ENCODE measurements around the gene ARFGAP3.

The ARFGAP3 gene

GRCh38 chr22:42895087-42895486, 38.0 kb upstream of the ARFGAP3 start:
- peak; percentile 98 for FAIRE-seq
- DNase-seq (ENCODE audit: insufficient read length, low spot score) = peak; percentile 36
- no peak for TF ChIP-seq TAF1 (IDR thresholded peaks at IDR 0.05; ENCODE audit: low read depth, low read length)
- no peak for TF ChIP-seq POU2F2 (IDR thresholded peaks at IDR 0.05; ENCODE audit: low read depth, low read length)
- peak; percentile 80 for TF ChIP-seq SPI1 (IDR thresholded peaks at IDR 0.05; ENCODE audit: low read depth, low read length)

GRCh38 chr22:42893371-42894150, 36.5 kb upstream of the ARFGAP3 start:
- TF ChIP-seq POU2F2 (IDR thresholded peaks at IDR 0.05; ENCODE audit: low read depth, low read length) (no peak), POLR2A (IDR thresholded peaks at IDR 0.05; ENCODE audit: low read depth, low read length) (no peak), PAX5 (IDR thresholded peaks at IDR 0.05; ENCODE audit: insufficient read depth, low read length, severe bottlenecking) (no peak), TAF1 (IDR thresholded peaks at IDR 0.05; ENCODE audit: low read depth, low read length) (no peak), POLR2AphosphoS5 (IDR thresholded peaks at IDR 0.05; ENCODE audit: low read depth, low read length) (no peak), SPI1 (IDR thresholded peaks at IDR 0.05; ENCODE audit: low read depth, low read length) (no peak)
- DNase-seq (ENCODE audit: insufficient read length, low spot score) (no peak), FAIRE-seq (peak; percentile 61)

GRCh38 chr22:42892571-42893316, 35.7 kb upstream of the ARFGAP3 start:
- DNase-seq (ENCODE audit: insufficient read length, low spot score) = no peak
- FAIRE-seq = peak; percentile 70
- TF ChIP-seq POLR2A (IDR thresholded peaks at IDR 0.05; ENCODE audit: low read depth, low read length) (no peak), POLR2AphosphoS5 (IDR thresholded peaks at IDR 0.05; ENCODE audit: low read depth, low read length) (no peak), POU2F2 (IDR thresholded peaks at IDR 0.05; ENCODE audit: low read depth, low read length) (no peak), PAX5 (IDR thresholded peaks at IDR 0.05; ENCODE audit: insufficient read depth, low read length, severe bottlenecking) (no peak), TAF1 (IDR thresholded peaks at IDR 0.05; ENCODE audit: low read depth, low read length) (no peak), SPI1 (IDR thresholded peaks at IDR 0.05; ENCODE audit: low read depth, low read length) (no peak)

GRCh38 chr22:42892156-42892555, 35.1 kb upstream of the ARFGAP3 start:
- no peak for FAIRE-seq
- no peak for TF ChIP-seq POU2F2 (IDR thresholded peaks at IDR 0.05; ENCODE audit: low read depth, low read length)
- TF ChIP-seq POLR2A (IDR thresholded peaks at IDR 0.05; ENCODE audit: low read depth, low read length) = no peak
- no peak for TF ChIP-seq PAX5 (IDR thresholded peaks at IDR 0.05; ENCODE audit: insufficient read depth, low read length, severe bottlenecking)
- TF ChIP-seq SPI1 (IDR thresholded peaks at IDR 0.05; ENCODE audit: low read depth, low read length) = no peak
- no peak for TF ChIP-seq POLR2AphosphoS5 (IDR thresholded peaks at IDR 0.05; ENCODE audit: low read depth, low read length)
- no peak for TF ChIP-seq TAF1 (IDR thresholded peaks at IDR 0.05; ENCODE audit: low read depth, low read length)
- no peak for DNase-seq (ENCODE audit: insufficient read length, low spot score)

GRCh38 chr22:42891696-42892095, 34.6 kb upstream of the ARFGAP3 start:
- DNase-seq (ENCODE audit: insufficient read length, low spot score) (no peak), FAIRE-seq (no peak)
- TF ChIP-seq PAX5 (IDR thresholded peaks at IDR 0.05; ENCODE audit: insufficient read depth, low read length, severe bottlenecking) = no peak

- FAIRE-seq (peak; percentile 80), DNase-seq (ENCODE audit: insufficient read length, low spot score) (no peak)
- TF ChIP-seq POLR2AphosphoS5 (IDR thresholded peaks at IDR 0.05; ENCODE audit: low read depth, low read length) (no peak), PAX5 (IDR thresholded peaks at IDR 0.05; ENCODE audit: insufficient read depth, low read length, severe bottlenecking) (no peak), POU2F2 (IDR thresholded peaks at IDR 0.05; ENCODE audit: low read depth, low read length) (no peak), POLR2A (IDR thresholded peaks at IDR 0.05; ENCODE audit: low read depth, low read length) (no peak), SPI1 (IDR thresholded peaks at IDR 0.05; ENCODE audit: low read depth, low read length) (no peak), TAF1 (IDR thresholded peaks at IDR 0.05; ENCODE audit: low read depth, low read length) (no peak)
Observed at GRCh38 chr22:42891008-42891407, 33.9 kb upstream of the ARFGAP3 start.

GRCh38 chr22:42889304-42889703, 32.2 kb upstream of the ARFGAP3 start:
- TF ChIP-seq POU2F2 (IDR thresholded peaks at IDR 0.05; ENCODE audit: low read depth, low read length) (no peak; the same call in 1 of the 2 replicates), SPI1 (IDR thresholded peaks at IDR 0.05; ENCODE audit: low read depth, low read length) (0 out of 2 replicates have a peak, but pooled peaks have one; percentile 28), TAF1 (IDR thresholded peaks at IDR 0.05; ENCODE audit: low read depth, low read length) (no peak), POLR2AphosphoS5 (IDR thresholded peaks at IDR 0.05; ENCODE audit: low read depth, low read length) (no peak)
- FAIRE-seq (peak; percentile 96), DNase-seq (ENCODE audit: insufficient read length, low spot score) (peak; percentile 73)

GRCh38 chr22:42887523-42888507, 30.7 kb upstream of the ARFGAP3 start:
- DNase-seq (ENCODE audit: insufficient read length, low spot score) (no peak), FAIRE-seq (no peak)
- TF ChIP-seq POLR2A (IDR thresholded peaks at IDR 0.05; ENCODE audit: low read depth, low read length) (no peak), PAX5 (IDR thresholded peaks at IDR 0.05; ENCODE audit: insufficient read depth, low read length, severe bottlenecking) (no peak), POLR2AphosphoS5 (IDR thresholded peaks at IDR 0.05; ENCODE audit: low read depth, low read length) (no peak), POU2F2 (IDR thresholded peaks at IDR 0.05; ENCODE audit: low read depth, low read length) (no peak), TAF1 (IDR thresholded peaks at IDR 0.05; ENCODE audit: low read depth, low read length) (no peak), SPI1 (IDR thresholded peaks at IDR 0.05; ENCODE audit: low read depth, low read length) (no peak)

GRCh38 chr22:42887120-42887519, 30.0 kb upstream of the ARFGAP3 start:
- FAIRE-seq (no peak), DNase-seq (ENCODE audit: insufficient read length, low spot score) (no peak)
- TF ChIP-seq PAX5 (IDR thresholded peaks at IDR 0.05; ENCODE audit: insufficient read depth, low read length, severe bottlenecking) = no peak
- TF ChIP-seq SPI1 (IDR thresholded peaks at IDR 0.05; ENCODE audit: low read depth, low read length) = no peak
- no peak for TF ChIP-seq POU2F2 (IDR thresholded peaks at IDR 0.05; ENCODE audit: low read depth, low read length)
- TF ChIP-seq POLR2A (IDR thresholded peaks at IDR 0.05; ENCODE audit: low read depth, low read length) = no peak
- no peak for TF ChIP-seq POLR2AphosphoS5 (IDR thresholded peaks at IDR 0.05; ENCODE audit: low read depth, low read length)
- no peak for TF ChIP-seq TAF1 (IDR thresholded peaks at IDR 0.05; ENCODE audit: low read depth, low read length)

Data from GM12891 (cell line).